NCI-H748 (cell line): ENCODE measurements around the gene PDX1.
A peak's percentile ranks its signal among the peaks of the same experiment; 100 is the strongest.

Source experiments
- DNase-seq: peaks from one replicate; lab custom pipeline; 2025; ENCODE audit not compliant: unreplicated experiment; lab: John Stamatoyannopoulos, UW

The PDX1 gene

DNA sequence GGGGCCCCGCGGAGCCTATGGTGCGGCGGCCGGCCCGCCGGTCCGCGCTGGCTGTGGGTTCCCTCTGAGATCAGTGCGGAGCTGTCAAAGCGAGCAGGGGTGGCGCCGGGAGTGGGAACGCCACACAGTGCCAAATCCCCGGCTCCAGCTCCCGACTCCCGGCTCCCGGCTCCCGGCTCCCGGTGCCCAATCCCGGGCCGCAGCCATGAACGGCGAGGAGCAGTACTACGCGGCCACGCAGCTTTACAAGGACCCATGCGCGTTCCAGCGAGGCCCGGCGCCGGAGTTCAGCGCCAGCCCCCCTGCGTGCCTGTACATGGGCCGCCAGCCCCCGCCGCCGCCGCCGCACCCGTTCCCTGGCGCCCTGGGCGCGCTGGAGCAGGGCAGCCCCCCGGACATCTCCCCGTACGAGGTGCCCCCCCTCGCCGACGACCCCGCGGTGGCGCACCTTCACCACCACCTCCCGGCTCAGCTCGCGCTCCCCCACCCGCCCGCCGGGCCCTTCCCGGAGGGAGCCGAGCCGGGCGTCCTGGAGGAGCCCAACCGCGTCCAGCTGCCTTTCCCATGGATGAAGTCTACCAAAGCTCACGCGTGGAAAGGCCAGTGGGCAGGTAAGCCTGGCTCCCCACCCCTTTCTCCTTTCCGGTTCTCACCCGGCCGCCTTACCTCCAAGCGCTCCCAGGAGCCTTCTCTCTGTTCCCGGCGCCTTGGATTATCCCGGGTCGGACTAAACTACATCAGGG lies at the start of gene PDX1:
PDX1 (plus strand) TSS at position 67 of the 743 bp plus-strand sequence; CDS start at position 206, 139 bp downstream.
- no peak for DNase-seq

DNA sequence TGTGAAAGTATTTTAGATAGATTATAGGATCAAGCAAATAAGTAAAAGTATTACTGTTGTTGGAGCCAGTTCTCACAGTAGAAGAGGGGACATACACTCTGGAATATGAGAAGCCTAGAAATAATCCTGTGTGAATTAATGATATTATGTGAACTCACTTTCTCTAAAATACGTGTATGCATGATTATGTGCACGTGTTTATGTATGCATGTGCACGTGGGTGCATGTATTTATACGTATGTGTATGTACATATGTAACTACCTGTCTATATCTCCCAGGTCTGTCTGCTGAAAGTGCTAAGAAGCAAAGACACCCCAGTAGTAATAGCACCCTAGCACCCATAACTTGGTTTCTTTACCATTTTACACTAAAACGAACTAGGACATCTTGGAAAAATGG lies 41.5 kb upstream of the PDX1 start:
- no peak for DNase-seq

DNA sequence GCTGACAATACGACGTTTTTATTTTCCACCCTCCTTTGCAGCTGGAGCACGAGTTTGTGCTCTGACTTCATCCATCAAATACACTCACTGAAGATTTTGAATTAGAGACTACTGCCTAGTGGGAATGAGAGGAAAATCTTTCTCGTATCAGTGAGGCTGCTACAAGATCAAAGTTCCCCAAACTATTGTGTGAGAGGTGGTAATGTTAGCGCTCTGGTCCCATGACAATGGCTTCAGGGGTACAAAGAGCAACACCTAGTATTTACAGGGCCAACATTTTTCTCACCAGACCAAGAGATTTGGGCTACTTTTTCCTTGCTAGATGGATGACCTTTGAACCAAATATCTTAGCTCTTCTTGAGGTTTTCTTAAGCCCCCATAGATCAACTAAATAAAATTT lies 30.3 kb upstream of the PDX1 start:
- no peak for DNase-seq

DNA sequence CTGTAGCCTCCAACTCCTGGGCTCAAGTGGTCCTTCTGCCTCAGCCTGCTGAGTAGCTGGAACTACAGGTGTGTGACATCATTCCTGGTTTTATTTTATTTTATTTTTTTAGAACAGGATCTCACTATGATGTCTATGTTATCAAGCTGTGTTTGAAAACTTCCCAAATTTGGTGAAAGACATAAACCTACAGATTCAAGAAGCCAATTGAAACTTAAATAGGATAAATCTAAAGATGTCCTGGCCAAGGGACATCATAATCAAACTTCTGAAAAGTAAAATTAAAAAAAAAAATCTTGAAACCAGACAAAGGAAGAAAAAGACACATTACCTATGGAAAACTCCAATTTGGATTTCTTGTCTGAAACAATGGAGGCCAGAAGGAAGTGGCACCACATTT lies 23.1 kb upstream of the PDX1 start:
- no peak for DNase-seq

DNA sequence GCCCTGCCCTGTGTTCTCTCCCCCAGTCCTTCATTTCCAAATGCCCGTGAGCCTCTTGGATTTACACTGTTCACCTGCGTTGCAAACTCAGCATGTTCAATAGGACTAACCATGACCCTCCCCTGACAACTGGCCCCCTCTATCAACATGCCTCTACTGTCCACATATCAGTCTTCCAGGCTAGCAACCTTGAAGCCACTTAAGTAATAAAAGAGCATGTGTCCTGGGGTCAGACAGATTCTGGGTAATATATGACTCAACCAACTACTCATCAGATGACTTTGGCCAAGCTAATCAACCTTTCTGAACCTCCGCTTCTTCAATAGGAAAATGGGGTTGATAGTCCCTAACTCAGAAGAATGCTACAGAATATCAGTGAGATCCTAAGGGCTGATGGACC lies 15.1 kb upstream of the PDX1 start:
- no peak for DNase-seq

DNA sequence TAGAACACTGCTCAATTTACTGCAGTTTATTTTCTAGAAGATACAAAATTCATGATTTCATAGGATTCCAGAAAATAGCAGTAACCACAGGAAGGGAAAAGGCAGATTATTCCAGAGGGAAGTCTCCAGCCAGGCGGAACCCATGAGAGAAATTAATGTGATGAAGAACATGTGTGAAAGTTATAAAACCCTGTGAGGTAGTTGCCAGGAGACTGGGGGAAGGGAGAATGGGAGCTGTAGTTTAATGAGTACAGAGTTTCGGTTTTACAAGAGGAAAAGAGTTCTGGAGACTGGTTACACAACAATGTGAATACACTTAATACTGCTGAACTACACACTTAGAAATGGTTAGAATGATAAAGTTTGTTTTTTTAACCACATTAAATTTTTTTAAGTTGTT lies 14.2 kb upstream of the PDX1 start:
- no peak for DNase-seq

DNA sequence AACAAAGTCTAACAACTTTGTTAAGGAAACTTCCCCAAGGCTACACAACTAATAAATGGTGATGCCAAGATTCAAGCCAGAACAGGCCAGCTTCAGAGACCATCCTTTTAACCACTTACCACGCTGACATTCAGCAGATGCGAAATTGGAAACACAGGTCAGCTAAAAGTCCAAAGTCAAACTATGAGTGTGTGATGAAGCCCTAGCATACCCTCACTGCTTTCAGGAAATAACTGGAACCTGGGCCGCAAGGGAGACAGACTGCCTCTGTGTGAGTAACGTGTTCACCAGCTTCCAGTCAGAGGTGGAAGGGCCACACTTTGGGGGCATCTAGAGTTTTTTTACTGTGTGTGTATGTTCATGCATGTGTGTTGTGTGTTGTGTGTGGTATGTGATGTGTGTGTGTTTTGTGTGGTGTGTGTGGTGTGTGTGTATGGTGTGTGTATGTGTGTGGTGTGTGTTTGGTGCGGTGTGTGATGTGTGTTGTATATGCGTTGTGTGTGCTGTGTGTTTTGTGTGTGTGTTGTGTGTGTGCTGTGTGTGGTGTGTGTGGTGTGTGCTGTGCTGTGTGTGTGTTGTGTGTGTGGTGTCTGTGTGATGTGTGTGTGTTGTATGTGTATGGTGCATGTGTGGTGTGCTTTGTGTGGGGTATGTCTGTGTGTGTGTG lies 12.5 kb upstream of the PDX1 start:
- no peak for DNase-seq

DNA sequence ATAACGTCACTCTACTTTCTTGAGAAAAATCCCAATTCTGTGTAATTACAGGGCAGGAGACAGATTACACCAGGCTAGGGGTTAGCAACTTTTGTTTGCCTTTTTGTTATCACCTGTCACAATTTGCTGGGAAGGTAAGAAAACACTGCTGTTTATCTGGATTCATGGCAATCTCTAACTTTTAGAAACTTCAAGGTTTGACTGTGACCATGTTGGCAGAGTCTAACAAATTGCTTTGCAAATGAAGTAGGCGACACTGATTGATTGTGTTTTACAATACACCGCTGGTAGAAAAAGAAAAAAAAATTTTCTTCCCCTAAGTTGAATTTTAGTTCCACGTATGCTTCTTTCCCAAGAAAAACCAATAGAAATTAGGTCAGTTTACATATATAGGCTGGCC lies 10.4 kb upstream of the PDX1 start:
- no peak for DNase-seq

DNA sequence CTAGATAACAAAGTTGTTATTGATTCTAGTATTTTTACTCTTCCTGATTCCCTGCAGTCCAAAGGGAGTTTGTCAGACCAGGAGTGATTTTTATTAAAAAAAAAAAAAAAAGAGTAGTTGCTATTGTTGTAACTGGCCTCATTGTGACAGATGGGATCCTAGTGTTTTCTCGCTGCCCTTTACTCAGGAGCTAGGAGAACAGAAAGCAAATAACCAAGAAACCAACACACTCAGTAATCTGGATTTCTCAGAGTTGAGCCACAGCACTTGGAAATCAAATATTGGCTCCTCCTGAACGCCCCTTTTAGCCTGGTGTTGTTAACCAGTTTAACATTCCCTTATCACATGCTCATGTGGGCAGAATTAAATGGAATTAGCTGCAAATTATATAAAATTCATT lies 8.3 kb upstream of the PDX1 start:
- no peak for DNase-seq

DNA sequence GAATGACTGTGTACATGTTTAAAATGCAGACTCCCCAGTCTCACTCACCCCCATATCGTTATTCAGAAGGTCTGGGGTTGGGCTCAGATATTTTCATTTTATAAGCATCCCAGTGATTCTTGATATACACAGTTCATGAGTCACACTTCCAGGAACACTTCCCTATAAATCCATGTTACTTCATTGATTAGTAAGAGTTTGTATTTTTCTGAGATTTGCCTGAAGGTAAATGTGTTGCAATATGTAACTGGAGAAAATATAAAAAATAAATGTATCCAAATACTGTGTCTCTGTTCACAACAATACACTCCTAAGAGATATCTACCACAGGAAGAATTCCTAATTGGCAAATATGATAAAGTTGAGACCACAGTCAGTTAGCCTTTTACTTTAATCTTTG lies 6.6 kb upstream of the PDX1 start:
- no peak for DNase-seq

DNA sequence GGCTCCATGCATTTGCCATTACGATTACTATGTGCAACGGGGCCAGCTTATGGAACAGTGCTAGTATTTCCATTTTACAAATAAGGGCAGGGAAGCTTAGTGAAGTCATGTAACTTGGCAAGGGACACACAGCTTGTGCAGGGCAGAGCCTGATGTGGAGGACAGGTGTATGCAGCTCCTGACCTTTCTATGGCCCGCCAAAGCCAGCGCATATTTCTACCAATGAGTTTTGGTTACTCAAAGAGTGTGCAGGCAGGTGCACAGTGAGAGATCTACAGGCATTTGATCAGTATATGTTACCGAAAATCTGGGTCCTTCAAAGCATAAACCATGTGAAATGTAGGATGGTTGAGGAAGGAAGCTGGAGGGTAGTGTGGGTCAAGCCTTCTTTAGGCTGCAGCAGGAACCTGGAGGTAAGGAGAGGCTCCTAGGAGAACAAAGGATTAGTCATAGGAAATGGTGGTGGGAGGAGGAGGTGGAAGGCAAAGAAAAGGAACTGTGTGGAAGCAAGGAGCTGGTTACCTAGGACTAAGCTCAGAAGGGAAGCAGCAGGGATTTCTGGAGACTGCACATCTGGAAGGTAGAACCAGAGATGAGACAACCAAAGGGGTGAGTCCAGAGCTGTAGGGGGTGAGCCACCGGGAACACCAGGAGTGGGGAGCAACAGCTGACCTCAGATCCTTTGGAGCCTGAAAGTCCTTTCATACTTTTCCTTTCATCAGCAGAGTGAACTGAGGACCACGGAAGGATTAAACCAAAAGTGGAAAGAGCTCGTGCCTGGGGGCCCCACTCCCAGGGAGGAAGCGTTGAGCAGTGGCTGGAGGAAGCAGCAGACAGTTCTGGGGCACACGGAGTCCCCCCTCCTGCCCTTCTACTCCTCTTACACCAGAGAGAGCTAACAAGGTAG lies 4.2 kb upstream of the PDX1 start:
- DNase-seq, result no peak

DNA sequence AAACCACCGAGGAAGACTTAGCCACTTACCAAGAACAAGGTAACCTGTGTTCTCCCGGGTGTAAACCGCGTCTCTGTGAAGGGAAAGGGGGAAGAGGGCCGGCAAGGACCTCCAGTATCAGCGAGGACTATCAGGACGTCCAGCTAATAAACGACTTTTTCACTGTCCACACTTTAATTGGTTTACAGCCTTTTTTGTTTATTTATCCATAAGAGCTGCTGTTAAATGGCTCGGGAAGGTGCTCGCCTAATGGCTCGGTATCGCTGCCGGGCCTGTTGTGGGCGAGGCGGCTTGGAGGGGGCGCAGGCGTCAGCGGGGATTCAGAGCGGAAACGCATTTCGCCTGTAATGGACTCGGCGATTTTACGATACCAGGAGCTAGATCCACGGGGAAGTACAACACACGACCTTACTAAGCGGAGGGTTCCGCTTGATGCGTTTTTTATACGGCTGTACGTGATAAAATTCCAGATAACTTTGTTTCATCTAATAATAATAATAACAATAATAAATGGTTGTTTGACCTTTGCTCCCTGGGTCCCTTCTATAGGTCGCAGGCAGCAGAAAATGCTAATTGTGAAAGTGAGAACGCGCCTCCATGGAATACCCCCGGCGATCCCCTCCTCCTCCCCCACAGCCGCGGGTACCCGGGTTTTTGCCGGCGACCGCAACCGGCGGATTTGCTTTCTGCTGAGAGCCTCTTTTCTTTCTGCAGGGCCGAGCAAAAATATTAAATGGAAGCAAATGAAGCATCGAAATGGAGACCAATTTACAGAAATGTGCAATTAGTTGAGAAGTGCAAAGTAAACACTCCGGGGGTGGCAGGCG lies 2.5 kb upstream of the PDX1 start:
- DNase-seq, result peak; percentile 92

DNA sequence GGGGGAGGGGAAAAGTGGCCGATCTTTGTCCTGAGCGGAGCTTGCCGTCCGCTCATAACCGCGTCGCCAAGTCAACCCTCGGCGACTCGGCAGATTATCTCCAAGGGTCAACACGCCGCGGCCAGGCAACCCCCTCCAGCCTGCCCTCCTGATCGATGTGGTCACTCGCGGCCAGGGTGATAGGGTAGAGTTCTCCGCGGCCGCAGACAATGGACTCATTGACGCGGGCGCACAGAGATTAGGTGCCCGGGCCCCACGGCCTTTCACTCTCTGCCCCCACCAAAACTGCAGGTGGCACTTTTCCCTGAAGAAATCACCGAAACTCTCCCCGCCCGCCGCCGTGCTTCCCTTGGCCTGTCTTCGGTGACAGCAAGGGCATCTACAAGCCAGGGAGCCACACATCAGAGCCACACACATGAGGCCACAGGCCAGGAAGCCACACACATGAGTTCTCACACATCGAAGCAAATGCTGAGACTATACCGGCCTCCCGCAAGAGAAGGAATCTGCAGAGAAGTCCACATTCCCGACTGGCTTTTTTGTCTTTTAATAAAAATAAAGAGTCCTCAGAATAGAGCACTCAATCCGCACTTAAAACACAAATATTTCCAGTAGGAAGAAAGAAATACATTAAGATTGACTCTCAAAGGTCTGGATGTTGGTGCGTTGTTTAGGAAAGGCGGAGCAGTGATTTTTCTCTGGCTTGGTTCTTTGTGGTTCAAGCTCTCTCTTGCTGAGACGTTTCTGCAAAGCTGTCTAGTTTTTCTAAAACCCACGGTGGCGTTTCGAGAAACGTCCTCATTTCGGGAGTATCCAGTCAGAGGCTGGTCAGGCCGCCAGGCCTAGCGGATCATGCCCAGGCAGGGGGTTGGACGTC lies 1.5 kb upstream of the PDX1 start:
- peak; percentile 71 for DNase-seq

DNA sequence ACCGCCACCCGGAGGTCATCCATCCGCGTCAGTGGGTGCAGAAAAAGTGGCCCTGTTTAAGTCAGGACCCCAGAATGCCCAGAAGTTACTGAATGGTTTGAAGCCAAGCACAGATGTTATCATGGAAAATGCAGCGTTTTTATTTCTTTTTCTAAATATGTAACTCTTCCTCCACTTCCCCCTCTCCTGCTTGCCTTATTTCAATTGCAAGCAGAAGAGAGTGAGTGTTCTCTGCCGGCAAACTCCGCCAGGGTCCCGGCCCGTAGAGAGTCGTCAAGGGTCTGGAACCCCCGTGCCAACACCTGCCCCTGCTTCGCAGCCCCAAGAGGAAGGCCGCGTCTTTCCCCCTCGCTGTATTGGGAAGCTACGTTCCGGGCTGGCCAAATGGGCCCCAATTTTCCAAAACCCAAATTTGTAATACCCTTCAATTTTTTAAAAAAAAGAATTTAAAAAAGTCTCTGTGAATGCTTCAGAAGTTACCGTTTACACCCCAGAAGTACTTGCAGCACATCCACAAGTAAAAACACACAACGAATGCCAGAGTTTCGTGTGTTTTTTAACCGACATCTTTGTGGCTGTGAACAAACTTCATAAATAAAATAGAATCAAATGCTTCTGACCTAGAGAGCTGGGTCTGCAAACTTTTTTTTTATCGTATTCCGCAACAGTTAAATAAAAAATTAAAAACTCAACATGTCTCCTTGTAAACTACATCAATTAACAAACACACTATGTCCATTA lies 712 bp upstream of the PDX1 start:
- no peak for DNase-seq

DNA sequence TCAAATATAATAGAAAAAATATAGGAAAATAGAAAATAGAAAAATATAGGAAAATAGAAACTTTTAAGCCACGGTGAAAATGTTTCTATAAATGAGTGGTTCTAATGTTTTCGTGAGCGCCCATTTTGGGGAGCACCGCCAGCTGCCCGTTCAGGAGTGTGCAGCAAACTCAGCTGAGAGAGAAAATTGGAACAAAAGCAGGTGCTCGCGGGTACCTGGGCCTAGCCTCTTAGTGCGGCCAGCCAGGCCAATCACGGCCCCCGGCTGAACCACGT lies 204 bp upstream of the PDX1 start:
- peak; percentile 97 for DNase-seq

DNA sequence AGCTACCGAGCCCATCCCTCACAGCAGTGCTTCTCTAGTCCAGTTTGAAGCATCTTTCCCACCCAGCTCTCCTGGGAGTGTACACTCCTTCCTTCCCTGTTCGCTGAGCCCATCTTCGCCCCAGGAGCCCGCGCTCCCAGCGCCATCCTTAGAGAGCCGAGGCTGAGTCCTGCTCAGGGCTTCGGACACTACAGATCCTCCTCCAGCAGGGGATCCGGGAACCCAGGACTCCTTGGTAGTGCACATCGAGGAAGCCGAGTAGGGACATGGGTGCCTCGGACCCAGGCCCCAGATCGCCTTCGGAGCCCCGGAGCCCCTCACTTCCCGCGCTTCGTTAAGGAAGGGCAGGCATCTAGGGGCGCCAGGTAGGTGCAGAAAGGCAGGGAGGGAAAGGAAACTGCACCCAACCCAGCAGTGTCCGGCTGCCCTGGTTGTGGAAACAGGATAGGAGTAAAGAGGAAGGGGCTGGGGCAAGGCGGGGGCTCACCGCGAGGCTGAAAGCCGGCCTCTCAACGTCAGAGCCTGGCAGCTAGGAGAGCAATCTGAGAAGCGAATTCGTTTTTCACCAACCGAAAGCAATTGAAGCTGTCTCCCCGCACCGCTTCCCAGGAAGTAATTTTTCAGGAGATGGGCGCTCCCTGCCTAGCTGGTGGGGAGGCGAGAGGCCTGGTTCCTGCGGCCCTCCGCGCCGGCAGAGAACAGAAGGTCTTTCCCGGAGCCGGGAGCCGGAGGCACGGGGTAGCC lies 1.0 kb downstream of the PDX1 start:
- peak; percentile 84 for DNase-seq

DNA sequence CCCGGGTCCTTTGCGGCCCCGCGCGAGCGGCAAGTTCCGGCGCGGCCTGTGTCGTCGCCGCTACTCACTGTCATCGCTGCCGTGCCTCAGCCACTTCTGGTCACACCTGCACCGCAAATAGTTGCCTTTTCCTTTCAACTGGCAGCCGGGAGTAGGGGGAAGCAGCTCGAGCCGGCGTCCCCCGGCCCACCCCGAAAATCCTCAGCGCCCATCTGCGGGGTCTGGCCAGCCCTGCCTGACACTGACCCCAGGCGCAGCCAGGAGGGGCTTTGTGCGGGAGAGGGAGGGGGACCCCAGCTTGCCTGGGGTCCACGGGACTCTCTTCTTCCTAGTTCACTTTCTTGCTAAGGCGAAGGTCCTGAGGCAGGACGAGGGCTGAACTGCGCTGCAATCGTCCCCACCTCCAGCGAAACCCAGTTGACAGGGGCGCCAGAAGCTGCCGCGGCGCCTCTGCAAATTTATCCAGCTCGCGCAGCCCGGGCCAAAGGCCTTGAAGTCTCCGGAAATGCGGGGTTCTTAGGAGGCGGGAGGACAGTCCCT lies 1.7 kb downstream of the PDX1 start:
- no peak for DNase-seq
